K562 (cell line): ENCODE results near the gene MRGPRF. TPM values are rescaled to one million over a fixed set of nuclear protein-coding genes. Genes with fewer than 3 reads are reported as not detected.

ENCODE experiments used
- BCLAF1 ChIP-seq, 2 experiments: fragments of 450-650 bp in 1 of 2; IDR thresholded peaks; 2 replicates each; pipeline ENCODE4 v1.6.1; 2011 to 2017; ENCODE audit warnings: low read depth in 2 of 2, antibody characterized with exemption in 1 of 2, borderline replicate concordance in 1 of 2, low read length in 1 of 2, mild to moderate bottlenecking in 1 of 2, mixed read lengths in 1 of 2; ENCODE audit not compliant: control insufficient read depth in 1 of 2
- BRD9 ChIP-seq: fragments of 450-650 bp; IDR thresholded peaks from 2 replicates; pipeline ENCODE4 v1.6.1; 2018; ENCODE audit warnings: low read depth; ENCODE audit not compliant: partially characterized antibody
- CREB1 ChIP-seq, 2 experiments: sonication (generic) in 1 of 2; formaldehyde crosslinking in 1 of 2; IDR thresholded peaks; 2 replicates each; pipeline versions ENCODE4 v1.6.1 to v1.8.0; 2012 to 2022; ENCODE audit warnings: inconsistent platforms in 1 of 2, mild to moderate bottlenecking in 1 of 2, missing genetic modification reagents in 1 of 2, moderate library complexity in 1 of 2
- MLLT1 ChIP-seq, 2 experiments: fragments of 450-650 bp; IDR thresholded peaks; 2 replicates each; pipeline ENCODE4 v1.6.1; 2016
- PBX2 ChIP-seq, 2 experiments: IDR thresholded peaks in 1 of 2; conservative IDR thresholded peaks in 1 of 2; 2 replicates each; pipeline ENCODE4 v1.6.1; 2016; ENCODE audit warnings: low read depth in 2 of 2, mild to moderate bottlenecking in 1 of 2, missing compliant biosample characterization in 1 of 2, missing genetic modification characterization in 1 of 2, moderate library complexity in 1 of 2
- PRMT5 ChIP-seq: sonication (generic); formaldehyde crosslinking; IDR thresholded peaks from 2 replicates; pipeline ENCODE4 v1.5.0; 2020; ENCODE audit warnings: missing genetic modification reagents
- SP1 ChIP-seq: sonication (generic); formaldehyde crosslinking; IDR thresholded peaks from 2 replicates; pipeline ENCODE4 v1.8.1; 2022; ENCODE audit warnings: mild to moderate bottlenecking, missing genetic modification reagents
- SREBF2 ChIP-seq: sonication (generic); formaldehyde crosslinking; IDR thresholded peaks from 2 replicates; pipeline ENCODE4 v1.4.0; 2020; ENCODE audit warnings: mild to moderate bottlenecking, missing genetic modification reagents
- SRSF3 ChIP-seq: fragments of 200-400 bp; formaldehyde crosslinking; IDR thresholded peaks from 2 replicates; pipeline ENCODE4 v1.6.1; 2016; ENCODE audit warnings: mild to moderate bottlenecking, low read length, moderate library complexity; ENCODE audit not compliant: insufficient read depth
- TAF15 ChIP-seq: fragments of 200-400 bp; formaldehyde crosslinking; IDR thresholded peaks from 2 replicates; pipeline ENCODE4 v1.6.1; 2017; ENCODE audit warnings: mild to moderate bottlenecking, low read depth, low read length, moderate library complexity
- TGIF2 ChIP-seq: sonication (generic); formaldehyde crosslinking; IDR thresholded peaks from 2 replicates; pipeline ENCODE4 v1.8.1; 2022; ENCODE audit warnings: mild to moderate bottlenecking, missing genetic modification reagents, moderate library complexity
- ZBTB9 ChIP-seq: fragments of 450-650 bp; formaldehyde crosslinking; IDR thresholded peaks from 2 replicates; pipeline ENCODE4 v1.4.0; 2020; ENCODE audit warnings: mild to moderate bottlenecking, moderate library complexity
- ZNF395 ChIP-seq: fragments of 200-800 bp; sonication (Bioruptor generic); IDR thresholded peaks from 2 replicates; pipeline ENCODE4 v1.6.1; 2017; ENCODE audit warnings: missing genetic modification characterization, missing compliant biosample characterization
- ZNF584 ChIP-seq: fragments of 200-800 bp; sonication (Bioruptor generic); IDR thresholded peaks from 2 replicates; pipeline ENCODE4 v1.6.1; 2016; ENCODE audit warnings: low read depth, mild to moderate bottlenecking, missing genetic modification characterization, missing compliant biosample characterization
- polyA plus RNA-seq, 8 experiments: library from polyadenylated mRNA; depleted of rRNA in 4 of 8; stranded (reverse) in 5 of 8; unstranded in 3 of 8; fragments of >200 nt; fragmentation: Nextera tagmentation in 2 of 8; fragmentation: Illumina TruSeq in 1 of 8; extraction: Ambion mirVana in 2 of 8; extraction: Trizol in 1 of 8; gene quantifications; 2 replicates each; pipeline versions ENCODE4 v1.2.1 to v1.2.3, GENCODE V29; 2011 to 2014; ENCODE audit warnings: inconsistent platforms in 1 of 8, missing spikeins in 1 of 8
- total RNA-seq, 7 experiments: library from RNA; depleted of rRNA in 6 of 7; stranded (reverse); fragments of >200 nt in 6 of 7; fragmentation: Illumina TruSeq in 2 of 7; extraction: Trizol in 2 of 7; gene quantifications; 2 replicates each; pipeline versions ENCODE4 v1.2.1 to v1.2.3, GENCODE V29; 2011 to 2021; ENCODE audit warnings: low replicate concordance in 1 of 7

The MRGPRF gene
- total and polyA plus RNA-seq, 9 of the 15 experiments (the other 6 are each of a cell fraction or from before 2014, with no cell fraction given) = not detected

GRCh38 chr11:69010964-69011623, 2.0 kb downstream of the MRGPRF start (continued):
- 0 out of 2 replicates have a peak, but pooled peaks have one; percentile 16 for TF ChIP-seq CREB1 (IDR thresholded peaks at IDR 0.05)
- TF ChIP-seq CREB1 (CRISPR knock-in tag; IDR thresholded peaks at IDR 0.05) = no peak
- no peak for TF ChIP-seq SRSF3
- no peak for TF ChIP-seq BCLAF1 (IDR thresholded peaks at IDR 0.05; ENCODE audit: borderline replicate concordance in 1 of 2, control insufficient read depth in 1 of 2, low read depth in 2 of 2, low read length in 1 of 2)
- TF ChIP-seq ZNF395 (CRISPR knock-in tag) = no peak
- peak; percentile 23; the same call in 1 of the 2 replicates for TF ChIP-seq PBX2 (CRISPR knock-in tag; IDR thresholded peaks at IDR 0.05; ENCODE audit: low read depth)
- TF ChIP-seq PBX2 (tag; conservative IDR thresholded peaks at IDR 0.05; ENCODE audit: low read depth) = 0 out of 2 replicates have a peak, but pooled peaks have one; percentile 32
- TF ChIP-seq TGIF2 (CRISPR knock-in tag) = no peak
- no peak for TF ChIP-seq TAF15
- TF ChIP-seq SREBF2 (CRISPR knock-in tag) = no peak
- no peak for TF ChIP-seq ZBTB9
- no peak for TF ChIP-seq ZNF584 (CRISPR knock-in tag)
- TF ChIP-seq MLLT1 (IDR thresholded peaks at IDR 0.05) = no peak
- TF ChIP-seq SP1 (CRISPR knock-in tag) = 0 out of 2 replicates have a peak, but pooled peaks have one; percentile 41
- TF ChIP-seq PRMT5 = no peak
- no peak for TF ChIP-seq BRD9
